ENCODE measurements around the gene C8B.

C8B gene

GRCh38 chr1:56968878-56969495 lies 3.2 kb upstream of the C8B start:
- no peak for DNase-seq

GRCh38 chr1:56967900-56968832 lies 2.4 kb upstream of the C8B start:
- no peak for DNase-seq

- no peak for DNase-seq
Measured at GRCh38 chr1:56967355-56967754, 1.5 kb upstream of the C8B start.

GRCh38 chr1:56966698-56966999 lies 834 bp upstream of the C8B start:
- DNase-seq = no peak

- no peak for DNase-seq
Measured at GRCh38 chr1:56965191-56965590, 624 bp downstream of the C8B start.

GRCh38 chr1:56964349-56965017 lies 1.3 kb downstream of the C8B start:
- no peak for DNase-seq

- no peak for DNase-seq
Measured at GRCh38 chr1:56963667-56964066, 2.1 kb downstream of the C8B start.

GRCh38 chr1:56961426-56961825 lies 4.4 kb downstream of the C8B start:
- DNase-seq = no peak

GRCh38 chr1:56958526-56958925 lies 7.3 kb downstream of the C8B start:
- no peak for DNase-seq

GRCh38 chr1:56957931-56958330 lies 7.9 kb downstream of the C8B start:
- DNase-seq = no peak

- DNase-seq = no peak
Measured at GRCh38 chr1:56954664-56955063, 11.2 kb downstream of the C8B start.

- DNase-seq = no peak
Measured at GRCh38 chr1:56953386-56953785, 12.4 kb downstream of the C8B start.

- DNase-seq = no peak
Measured at GRCh38 chr1:56952501-56952900, 13.3 kb downstream of the C8B start.

GRCh38 chr1:56948403-56949023 lies 17.3 kb downstream of the C8B start:
- DNase-seq = no peak

GRCh38 chr1:56940039-56940438 lies 25.8 kb downstream of the C8B start:
- DNase-seq = no peak

GRCh38 chr1:56939209-56939608 lies 26.6 kb downstream of the C8B start:
- no peak for DNase-seq

- no peak for DNase-seq
Measured at GRCh38 chr1:56938646-56939045, 27.2 kb downstream of the C8B start.

GRCh38 chr1:56934430-56935060 lies 31.3 kb downstream of the C8B start:
- no peak for DNase-seq

GRCh38 chr1:56933606-56934005 lies 32.2 kb downstream of the C8B start:
- no peak for DNase-seq

- DNase-seq = no peak
Measured at GRCh38 chr1:56933161-56933560, 32.7 kb downstream of the C8B start.

GRCh38 chr1:56931686-56932085 lies 34.1 kb downstream of the C8B start:
- no peak for DNase-seq

- no peak for DNase-seq
Measured at GRCh38 chr1:56931211-56931610, 34.6 kb downstream of the C8B start.

- DNase-seq = no peak
Measured at GRCh38 chr1:56929492-56929891, 36.3 kb downstream of the C8B start.

Measured in NCI-H1092 (cell line).